Measurements from ENCODE around the gene ZNF664.

DNA sequence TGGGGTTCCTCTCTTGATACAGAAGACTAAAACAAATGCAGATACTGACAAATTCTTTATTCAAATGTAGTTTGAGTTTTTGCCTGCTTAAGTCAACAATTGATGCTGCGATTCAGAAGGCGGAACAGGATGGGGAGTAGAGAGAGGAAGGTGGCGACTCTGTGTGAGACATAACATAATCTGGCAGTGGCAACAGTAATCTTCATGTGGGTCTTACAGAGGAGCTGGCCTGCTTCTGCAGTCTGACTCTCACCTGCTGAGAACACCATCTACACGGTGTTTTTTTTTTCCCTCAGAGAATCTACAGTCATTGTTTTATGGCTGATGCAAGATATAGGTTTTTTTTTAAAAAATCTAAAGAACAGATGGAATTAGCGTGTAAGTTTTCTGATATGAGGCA, 10.5 kb upstream of the ZNF664 start:
- TF ChIP-seq, protein P1, sequence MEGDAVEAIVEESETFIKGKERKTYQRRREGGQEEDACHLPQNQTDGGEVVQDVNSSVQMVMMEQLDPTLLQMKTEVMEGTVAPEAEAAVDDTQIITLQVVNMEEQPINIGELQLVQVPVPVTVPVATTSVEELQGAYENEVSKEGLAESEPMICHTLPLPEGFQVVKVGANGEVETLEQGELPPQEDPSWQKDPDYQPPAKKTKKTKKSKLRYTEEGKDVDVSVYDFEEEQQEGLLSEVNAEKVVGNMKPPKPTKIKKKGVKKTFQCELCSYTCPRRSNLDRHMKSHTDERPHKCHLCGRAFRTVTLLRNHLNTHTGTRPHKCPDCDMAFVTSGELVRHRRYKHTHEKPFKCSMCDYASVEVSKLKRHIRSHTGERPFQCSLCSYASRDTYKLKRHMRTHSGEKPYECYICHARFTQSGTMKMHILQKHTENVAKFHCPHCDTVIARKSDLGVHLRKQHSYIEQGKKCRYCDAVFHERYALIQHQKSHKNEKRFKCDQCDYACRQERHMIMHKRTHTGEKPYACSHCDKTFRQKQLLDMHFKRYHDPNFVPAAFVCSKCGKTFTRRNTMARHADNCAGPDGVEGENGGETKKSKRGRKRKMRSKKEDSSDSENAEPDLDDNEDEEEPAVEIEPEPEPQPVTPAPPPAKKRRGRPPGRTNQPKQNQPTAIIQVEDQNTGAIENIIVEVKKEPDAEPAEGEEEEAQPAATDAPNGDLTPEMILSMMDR (IDR thresholded peaks at IDR 0.05) = no peak
- no peak for TF ChIP-seq POLR2A (IDR thresholded peaks at IDR 0.05)

All from lower leg skin (tissue), 3 donors.